NOMO-1 treated with DMSO at 0.1 percent for 48 hours (cell line): ENCODE measurements around the gene PDRG1.

Experiments used
- DNase-seq: peaks from one replicate; lab custom pipeline; 2025; ENCODE audit not compliant: unreplicated experiment; lab: John Stamatoyannopoulos, UW

Gene PDRG1

GRCh38 chr20:31909253-31910070, 42.4 kb downstream of the PDRG1 start:
- DNase-seq = no peak

- no peak for DNase-seq
These were observed 43.4 kb downstream of the PDRG1 start for GRCh38 chr20:31908424-31908823.

- DNase-seq = no peak
These were observed 43.8 kb downstream of the PDRG1 start for GRCh38 chr20:31908016-31908415.

GRCh38 chr20:31907046-31907445, 44.8 kb downstream of the PDRG1 start:
- DNase-seq = no peak

GRCh38 chr20:31906001-31906400, 45.8 kb downstream of the PDRG1 start:
- DNase-seq = no peak

- peak; percentile 81 for DNase-seq
These were observed 48.0 kb downstream of the PDRG1 start for GRCh38 chr20:31903627-31904386.

GRCh38 chr20:31901615-31902014, 50.2 kb downstream of the PDRG1 start:
- DNase-seq = no peak

GRCh38 chr20:31897541-31897940, 54.3 kb downstream of the PDRG1 start:
- DNase-seq = no peak

- no peak for DNase-seq
These were observed 55.8 kb downstream of the PDRG1 start for GRCh38 chr20:31896049-31896448.

- DNase-seq = peak; percentile 95
These were observed 56.7 kb downstream of the PDRG1 start for GRCh38 chr20:31894980-31895675.
